ENCODE measurements around the gene DPY19L1.

- TF ChIP-seq CREB5 (CRISPR knock-in tag; IDR thresholded peaks at IDR 0.05; ENCODE audit: low read depth) (no peak), ARNTL (CRISPR knock-in tag; IDR thresholded peaks at IDR 0.05; ENCODE audit: borderline replicate concordance, low read depth) (no peak), ZFP30 (CRISPR knock-in tag; IDR thresholded peaks at IDR 0.05) (no peak; the same call in 1 of the 2 replicates), TOX (CRISPR knock-in tag; IDR thresholded peaks at IDR 0.05; ENCODE audit: borderline replicate concordance) (no peak)
Measured at GRCh38 chr7:35037526-35038341, 449 bp upstream of the DPY19L1 start.

Measured in SK-N-SH treated with all-trans-retinoic acid at 6 μM for 48 hours (cell line).